ENCODE results near the gene FAM78B.

Gene FAM78B

DNA sequence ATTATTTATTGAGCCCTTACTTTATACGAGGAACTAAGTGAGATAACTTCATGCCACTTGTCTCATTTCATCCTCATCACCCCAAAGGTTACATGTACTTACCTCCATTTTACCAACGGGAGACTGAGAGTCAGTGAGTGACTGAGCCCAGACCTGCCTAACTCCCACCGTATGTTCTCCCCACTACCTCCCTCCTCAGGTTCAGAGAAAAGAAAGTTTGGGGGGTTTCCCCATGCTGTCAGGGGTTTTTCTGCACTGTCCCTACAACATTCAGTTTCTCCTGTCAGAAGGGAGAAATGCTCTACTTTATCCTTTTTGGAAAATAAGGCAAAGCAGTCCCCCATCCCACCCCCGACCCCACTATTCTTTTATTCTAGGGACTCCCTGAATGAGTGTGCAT, 32.9 kb downstream of the FAM78B start:
- Histone ChIP-seq H3K9ac (ENCODE audit: low read depth, low read length) (no peak overlapping the region), H3K36me3 (ENCODE audit: control insufficient read depth, insufficient read depth, low read length) (no peaks in the 10 kb centered on the region), H3K9me3 (ENCODE audit: control insufficient read depth, insufficient read depth, low read length) (no peaks in the 10 kb centered on the region), H3K4me1 (ENCODE audit: control insufficient read depth, insufficient read depth, low read length) (no peaks in the 10 kb centered on the region), H3K27me3 (ENCODE audit: control insufficient read depth, insufficient read depth, low read length) (no peaks in the 10 kb centered on the region), H3K4me3 (ENCODE audit: low read depth, low read length) (no peak overlapping the region)

DNA sequence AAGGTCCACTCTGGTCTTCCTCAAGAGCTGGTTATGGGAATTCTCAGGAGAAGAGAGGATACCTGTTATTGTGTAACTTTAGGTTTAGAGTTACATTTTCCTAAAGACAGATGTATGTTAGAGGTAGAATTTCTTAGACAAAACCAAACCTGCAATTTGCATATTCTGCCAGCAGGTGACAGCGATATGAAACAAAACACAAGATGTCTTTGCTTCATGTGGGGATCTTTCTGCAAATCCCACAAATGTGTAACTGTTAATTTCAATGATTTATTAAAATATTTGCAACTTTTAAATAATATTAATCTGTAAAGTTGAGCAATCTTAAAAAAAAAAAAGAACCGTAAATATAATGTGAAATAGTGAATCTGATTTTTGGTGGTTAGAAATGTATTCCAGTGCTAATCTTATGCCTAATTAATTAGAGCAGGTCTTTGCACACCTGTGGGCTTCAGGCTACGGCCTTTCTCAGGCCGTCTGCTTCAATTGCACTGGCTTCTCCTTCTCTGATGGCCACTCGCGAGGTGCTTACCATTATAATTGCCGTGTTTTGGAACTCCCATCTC, 33.4 kb downstream of the FAM78B start:
- Histone ChIP-seq H3K27me3 (ENCODE audit: control insufficient read depth, insufficient read depth, low read length) (no peaks in the 10 kb centered on the region), H3K36me3 (ENCODE audit: control insufficient read depth, insufficient read depth, low read length) (no peaks in the 10 kb centered on the region), H3K9ac (ENCODE audit: low read depth, low read length) (no peak overlapping the region), H3K4me1 (ENCODE audit: control insufficient read depth, insufficient read depth, low read length) (peaks cover 2% of the 10 kb centered on the region), H3K9me3 (ENCODE audit: control insufficient read depth, insufficient read depth, low read length) (no peaks in the 10 kb centered on the region), H3K4me3 (ENCODE audit: low read depth, low read length) (no peak overlapping the region)

DNA sequence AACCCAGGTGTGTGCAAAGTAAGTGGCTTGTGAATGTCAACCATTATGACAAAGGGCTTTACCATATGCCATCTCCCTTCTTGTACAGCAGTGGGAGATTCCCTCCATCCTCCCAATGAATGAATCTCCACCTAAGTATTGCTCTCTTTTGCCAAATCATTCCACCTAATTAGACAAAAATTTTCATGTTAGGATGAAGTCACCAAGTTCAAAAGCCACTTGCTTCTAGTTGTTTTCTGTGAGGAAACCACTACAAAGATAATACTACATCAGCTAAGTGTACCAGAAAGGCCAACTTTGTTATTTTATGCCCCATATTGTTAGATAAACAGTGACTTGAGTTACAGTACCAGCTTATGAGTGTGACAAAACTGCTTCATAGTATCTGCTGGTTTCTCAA, 34.3 kb downstream of the FAM78B start:
- Histone ChIP-seq H3K4me1 (ENCODE audit: control insufficient read depth, insufficient read depth, low read length) (peaks cover 3% of the 10 kb centered on the region), H3K9ac (ENCODE audit: low read depth, low read length) (no peak overlapping the region), H3K27me3 (ENCODE audit: control insufficient read depth, insufficient read depth, low read length) (no peaks in the 10 kb centered on the region), H3K36me3 (ENCODE audit: control insufficient read depth, insufficient read depth, low read length) (no peaks in the 10 kb centered on the region), H3K9me3 (ENCODE audit: control insufficient read depth, insufficient read depth, low read length) (no peaks in the 10 kb centered on the region), H3K4me3 (ENCODE audit: low read depth, low read length) (no peak overlapping the region)

DNA sequence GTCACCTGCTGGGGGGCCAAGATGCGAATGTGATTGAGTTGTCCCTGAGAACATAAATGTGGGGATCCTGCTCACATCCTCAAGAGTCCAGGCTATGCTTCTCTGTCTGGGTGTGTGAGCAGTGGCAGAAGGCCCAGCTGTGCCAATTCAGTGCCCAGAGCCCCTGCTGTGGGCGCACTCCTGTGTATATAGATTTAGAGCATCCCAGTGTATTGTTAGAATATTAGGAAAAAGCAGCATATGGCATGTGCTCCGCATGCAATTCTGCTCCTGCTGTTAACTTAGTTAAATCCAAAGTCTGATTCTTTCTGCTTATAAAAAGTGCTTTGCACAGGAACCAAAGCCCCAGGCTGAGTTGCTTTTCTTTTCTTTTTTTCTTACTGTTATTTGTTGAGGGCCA, 37.8 kb downstream of the FAM78B start:
- no peak overlapping the region for H3K9ac ChIP-seq (ENCODE audit: low read depth, low read length)
- no peaks in the 10 kb centered on the region for H3K27me3 ChIP-seq (ENCODE audit: control insufficient read depth, insufficient read depth, low read length)
- H3K9me3 ChIP-seq (ENCODE audit: control insufficient read depth, insufficient read depth, low read length) = no peaks in the 10 kb centered on the region
- H3K4me3 ChIP-seq (ENCODE audit: low read depth, low read length) = no peak overlapping the region
- peaks cover 3% of the 10 kb centered on the region for H3K4me1 ChIP-seq (ENCODE audit: control insufficient read depth, insufficient read depth, low read length)
- H3K36me3 ChIP-seq (ENCODE audit: control insufficient read depth, insufficient read depth, low read length) = no peaks in the 10 kb centered on the region

DNA sequence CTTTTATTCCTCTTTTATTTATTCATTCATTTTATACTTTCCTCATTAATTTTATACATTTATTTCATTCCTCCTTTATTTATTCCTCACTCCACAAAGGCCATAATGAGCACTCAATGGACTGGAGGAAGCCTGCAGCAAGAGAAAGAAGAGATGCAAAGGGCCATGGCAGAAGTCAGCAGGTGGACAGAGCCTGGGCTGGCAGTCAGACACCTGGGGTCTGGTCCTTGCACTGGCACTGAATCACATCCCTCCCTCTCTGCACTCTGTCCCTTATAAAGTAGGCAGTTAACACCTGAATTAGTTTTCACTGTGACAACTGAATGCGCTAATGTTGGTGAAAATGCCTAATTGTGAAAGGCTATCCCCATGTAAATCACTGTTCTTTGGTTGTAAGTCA, 38.6 kb downstream of the FAM78B start:
- peaks cover 3% of the 10 kb centered on the region for H3K4me1 ChIP-seq (ENCODE audit: control insufficient read depth, insufficient read depth, low read length)

DNA sequence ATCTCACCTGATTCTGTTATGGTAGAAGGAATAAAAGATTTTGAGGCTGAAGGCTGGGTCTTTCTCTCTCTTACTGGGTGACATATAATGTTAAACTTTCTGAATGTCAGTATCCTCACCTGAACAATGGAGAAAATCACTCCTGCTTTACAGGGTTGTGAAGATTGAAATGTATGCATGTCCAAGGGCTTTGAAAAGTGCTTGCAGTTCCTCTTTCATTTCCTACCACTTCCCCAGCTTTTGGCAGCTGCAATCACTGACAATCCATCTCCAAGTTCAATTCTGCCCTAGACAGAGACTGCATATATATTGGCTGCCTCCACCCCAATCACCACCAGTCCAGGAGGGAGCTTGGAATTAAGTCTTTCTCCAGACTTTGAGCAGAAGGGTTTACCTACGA, 39.8 kb downstream of the FAM78B start:
- H3K9ac ChIP-seq (ENCODE audit: low read depth, low read length) = no peak overlapping the region
- H3K9me3 ChIP-seq (ENCODE audit: control insufficient read depth, insufficient read depth, low read length) = no peaks in the 10 kb centered on the region
- H3K4me3 ChIP-seq (ENCODE audit: low read depth, low read length) = no peak overlapping the region
- H3K4me1 ChIP-seq (ENCODE audit: control insufficient read depth, insufficient read depth, low read length) = peaks cover 8% of the 10 kb centered on the region
- no peaks in the 10 kb centered on the region for H3K27me3 ChIP-seq (ENCODE audit: control insufficient read depth, insufficient read depth, low read length)
- no peaks in the 10 kb centered on the region for H3K36me3 ChIP-seq (ENCODE audit: control insufficient read depth, insufficient read depth, low read length)

More for the DNA sequence above, 38.6 kb downstream of the FAM78B start:
- no peaks in the 10 kb centered on the region for H3K27me3 ChIP-seq (ENCODE audit: control insufficient read depth, insufficient read depth, low read length)
- H3K9me3 ChIP-seq (ENCODE audit: control insufficient read depth, insufficient read depth, low read length) = no peaks in the 10 kb centered on the region
- no peak overlapping the region for H3K4me3 ChIP-seq (ENCODE audit: low read depth, low read length)
- H3K36me3 ChIP-seq (ENCODE audit: control insufficient read depth, insufficient read depth, low read length) = no peaks in the 10 kb centered on the region
- no peak overlapping the region for H3K9ac ChIP-seq (ENCODE audit: low read depth, low read length)

DNA sequence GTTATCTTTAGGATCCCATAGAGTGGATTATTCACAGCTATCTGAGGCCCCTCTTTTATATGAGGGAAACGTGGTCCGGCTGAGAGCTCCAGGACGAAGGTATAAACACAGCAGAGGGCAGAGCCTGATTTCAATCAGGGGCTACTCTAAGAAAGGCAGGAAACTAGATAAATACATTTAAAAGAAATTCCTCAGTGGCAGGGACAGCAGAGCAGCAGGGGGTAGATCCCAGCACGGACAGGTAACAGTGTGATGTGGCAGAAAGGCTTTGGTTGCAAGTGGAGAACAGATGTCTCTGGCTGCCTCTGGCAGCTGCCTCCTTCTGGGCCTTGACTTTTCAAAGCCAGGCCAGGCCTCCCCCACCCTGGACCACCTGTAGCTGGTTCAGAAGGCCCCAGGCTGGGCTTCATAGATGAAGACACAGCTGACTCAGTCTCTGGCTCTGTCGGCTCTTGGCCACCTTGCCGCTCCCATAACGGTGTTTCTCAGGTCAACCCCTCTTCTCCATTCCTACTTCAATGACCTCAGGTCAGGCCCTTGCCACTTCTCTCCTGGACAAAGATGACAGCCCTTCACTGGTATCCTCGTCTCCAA, 43.8 kb downstream of the FAM78B start:
- Histone ChIP-seq H3K36me3 (ENCODE audit: control insufficient read depth, insufficient read depth, low read length) (no peaks in the 10 kb centered on the region), H3K9ac (ENCODE audit: low read depth, low read length) (peak overlapping the region; percentile 4), H3K4me1 (ENCODE audit: control insufficient read depth, insufficient read depth, low read length) (peaks cover 5% of the 10 kb centered on the region), H3K4me3 (ENCODE audit: low read depth, low read length) (no peak overlapping the region), H3K27me3 (ENCODE audit: control insufficient read depth, insufficient read depth, low read length) (no peaks in the 10 kb centered on the region), H3K9me3 (ENCODE audit: control insufficient read depth, insufficient read depth, low read length) (no peaks in the 10 kb centered on the region)

DNA sequence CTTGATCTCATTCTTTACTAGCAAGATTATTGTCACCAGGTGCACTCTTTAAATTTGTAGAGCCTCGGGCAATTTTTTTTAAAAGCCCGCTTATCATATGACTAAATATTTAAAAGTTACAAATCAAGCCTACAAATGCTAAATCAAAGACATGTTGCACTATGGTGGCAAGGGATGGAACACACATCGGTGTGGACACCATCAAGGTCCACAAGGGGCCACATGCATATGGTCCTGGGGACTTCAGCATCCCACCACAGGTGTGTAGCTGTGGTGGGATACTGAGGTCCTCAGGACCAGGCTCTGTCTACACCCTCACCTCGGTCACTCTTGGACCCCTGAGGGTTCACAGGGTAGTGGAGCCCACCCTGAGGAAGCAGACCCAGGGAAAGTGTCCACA, 45.8 kb downstream of the FAM78B start:
- H3K27me3 ChIP-seq (ENCODE audit: control insufficient read depth, insufficient read depth, low read length) = no peaks in the 10 kb centered on the region
- H3K9me3 ChIP-seq (ENCODE audit: control insufficient read depth, insufficient read depth, low read length) = no peaks in the 10 kb centered on the region
- H3K4me3 ChIP-seq (ENCODE audit: low read depth, low read length) = no peak overlapping the region
- H3K4me1 ChIP-seq (ENCODE audit: control insufficient read depth, insufficient read depth, low read length) = peaks cover 5% of the 10 kb centered on the region
- no peak overlapping the region for H3K9ac ChIP-seq (ENCODE audit: low read depth, low read length)
- H3K36me3 ChIP-seq (ENCODE audit: control insufficient read depth, insufficient read depth, low read length) = no peaks in the 10 kb centered on the region

DNA sequence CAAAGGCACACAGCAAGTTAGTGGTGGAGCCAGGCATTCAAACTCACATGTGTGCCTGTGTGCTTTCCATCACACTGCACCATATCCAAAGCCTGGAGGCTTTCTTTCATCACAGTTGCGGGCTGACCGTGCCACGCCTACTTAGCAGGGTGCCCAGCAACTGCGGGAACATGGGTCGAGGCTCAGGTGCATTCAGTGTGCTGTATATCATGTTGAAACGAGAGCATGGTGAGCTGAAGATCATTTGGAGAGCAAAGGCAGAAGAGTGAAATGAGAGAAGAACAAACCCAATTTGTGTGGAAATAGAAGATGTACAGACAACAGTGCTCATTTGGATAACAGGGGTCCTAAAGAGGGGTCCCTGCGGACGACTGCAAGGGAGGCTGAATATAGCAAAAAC, 46.5 kb downstream of the FAM78B start:
- Histone ChIP-seq H3K9ac (ENCODE audit: low read depth, low read length) (no peak overlapping the region), H3K9me3 (ENCODE audit: control insufficient read depth, insufficient read depth, low read length) (no peaks in the 10 kb centered on the region)

DNA sequence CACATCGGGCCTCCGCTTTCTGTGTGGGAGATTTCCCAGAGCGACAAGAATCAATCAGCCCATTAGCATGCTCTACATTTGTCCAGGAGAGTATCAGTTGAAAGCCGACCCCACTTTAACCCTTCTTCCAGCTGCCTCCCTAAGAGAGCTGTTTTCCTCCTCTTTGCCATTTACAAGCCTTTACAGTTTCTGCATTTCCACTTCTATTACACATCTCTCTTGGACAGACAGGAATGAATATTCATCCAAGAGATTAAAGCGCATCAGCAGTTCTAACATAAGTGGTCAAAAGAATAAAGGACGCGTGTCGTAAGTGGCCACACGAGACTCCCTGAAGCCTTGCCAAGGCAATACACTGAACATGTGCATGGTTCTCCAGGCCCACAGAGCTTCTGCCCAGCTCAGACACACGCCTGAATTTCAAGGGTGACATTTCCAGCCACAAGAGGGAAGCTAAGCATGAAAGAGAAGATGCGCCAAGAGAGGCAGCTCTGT, 47.3 kb downstream of the FAM78B start:
- Histone ChIP-seq H3K4me1 (ENCODE audit: control insufficient read depth, insufficient read depth, low read length) (peaks cover 5% of the 10 kb centered on the region), H3K9me3 (ENCODE audit: control insufficient read depth, insufficient read depth, low read length) (no peaks in the 10 kb centered on the region), H3K27me3 (ENCODE audit: control insufficient read depth, insufficient read depth, low read length) (no peaks in the 10 kb centered on the region), H3K36me3 (ENCODE audit: control insufficient read depth, insufficient read depth, low read length) (no peaks in the 10 kb centered on the region), H3K4me3 (ENCODE audit: low read depth, low read length) (no peak overlapping the region), H3K9ac (ENCODE audit: low read depth, low read length) (no peak overlapping the region)

More for the DNA sequence above, 46.5 kb downstream of the FAM78B start:
- Histone ChIP-seq H3K27me3 (ENCODE audit: control insufficient read depth, insufficient read depth, low read length) (no peaks in the 10 kb centered on the region), H3K36me3 (ENCODE audit: control insufficient read depth, insufficient read depth, low read length) (no peaks in the 10 kb centered on the region), H3K4me3 (ENCODE audit: low read depth, low read length) (no peak overlapping the region), H3K4me1 (ENCODE audit: control insufficient read depth, insufficient read depth, low read length) (peaks cover 5% of the 10 kb centered on the region)

DNA sequence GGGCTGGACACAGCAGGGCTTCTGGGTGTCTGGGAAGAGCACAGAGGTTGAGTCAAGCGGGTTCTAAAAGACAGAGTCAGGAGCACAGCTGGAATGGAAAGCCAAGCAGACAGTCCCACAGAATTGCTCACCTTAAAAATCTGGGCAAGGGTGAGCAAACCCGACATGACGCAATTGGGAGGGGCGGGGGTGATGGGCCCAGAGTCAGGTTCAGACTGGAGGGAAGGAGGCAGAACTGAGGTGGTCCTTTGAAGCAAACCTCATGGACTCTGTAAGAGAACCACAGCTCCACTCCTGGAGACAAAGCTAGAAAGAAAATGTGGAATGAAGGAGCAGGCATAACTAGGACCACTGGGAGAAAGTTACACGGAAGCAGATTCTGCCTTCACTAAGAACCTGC, 49.0 kb downstream of the FAM78B start:
- no peak overlapping the region for H3K4me3 ChIP-seq (ENCODE audit: low read depth, low read length)
- H3K4me1 ChIP-seq (ENCODE audit: control insufficient read depth, insufficient read depth, low read length) = peaks cover 4% of the 10 kb centered on the region
- H3K9me3 ChIP-seq (ENCODE audit: control insufficient read depth, insufficient read depth, low read length) = no peaks in the 10 kb centered on the region
- no peak overlapping the region for H3K9ac ChIP-seq (ENCODE audit: low read depth, low read length)
- no peaks in the 10 kb centered on the region for H3K36me3 ChIP-seq (ENCODE audit: control insufficient read depth, insufficient read depth, low read length)
- no peaks in the 10 kb centered on the region for H3K27me3 ChIP-seq (ENCODE audit: control insufficient read depth, insufficient read depth, low read length)

DNA sequence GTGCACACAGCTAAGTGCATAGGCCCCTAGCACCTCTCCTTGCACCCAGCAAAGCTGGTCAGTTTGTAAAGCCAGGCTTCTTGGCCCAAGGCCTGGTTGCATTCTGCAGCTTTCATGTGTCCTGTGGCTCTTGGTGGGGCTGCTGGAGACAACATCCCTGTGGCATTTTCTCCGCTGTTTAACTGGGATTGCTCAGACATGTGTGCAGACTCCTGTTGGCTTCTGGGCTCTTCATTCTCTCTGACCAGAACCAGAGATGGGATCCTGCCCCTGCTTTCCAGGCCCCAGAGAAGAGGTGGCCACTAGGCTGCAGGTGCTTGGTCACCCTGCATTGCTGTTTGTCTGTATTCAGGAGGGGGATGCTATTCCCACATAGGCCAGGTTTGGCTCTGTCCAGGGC, 50.8 kb downstream of the FAM78B start:
- no peaks in the 10 kb centered on the region for H3K27me3 ChIP-seq (ENCODE audit: control insufficient read depth, insufficient read depth, low read length)
- H3K36me3 ChIP-seq (ENCODE audit: control insufficient read depth, insufficient read depth, low read length) = no peaks in the 10 kb centered on the region
- no peak overlapping the region for H3K9ac ChIP-seq (ENCODE audit: low read depth, low read length)
- H3K9me3 ChIP-seq (ENCODE audit: control insufficient read depth, insufficient read depth, low read length) = no peaks in the 10 kb centered on the region
- no peaks in the 10 kb centered on the region for H3K4me1 ChIP-seq (ENCODE audit: control insufficient read depth, insufficient read depth, low read length)
- H3K4me3 ChIP-seq (ENCODE audit: low read depth, low read length) = no peak overlapping the region

Measured in iPS-15b (cell line).